Subcutaneous abdominal adipose tissue (tissue), 5 donors: ENCODE results near the gene CAPZB.
A peak's percentile ranks its signal among the peaks of the same experiment; 100 is the strongest.

Experiments used
- H3K27ac ChIP-seq: one replicate; pipeline ENCODE4 v1.7.0; 2013; ENCODE audit warnings: low read depth, mild to moderate bottlenecking, inconsistent platforms, low read length, moderate library complexity
- H3K27me3 ChIP-seq, 5 donors: one replicate each; pipeline ENCODE4 v1.7.0; 2013; ENCODE audit warnings: low read length in 5 of 5, inconsistent platforms in 1 of 5; ENCODE audit not compliant: control insufficient read depth in 5 of 5, insufficient read depth in 4 of 5
- H3K36me3 ChIP-seq, 5 donors: one replicate each; pipeline ENCODE4 v1.7.0; 2013; ENCODE audit warnings: low read length in 5 of 5; ENCODE audit not compliant: control insufficient read depth in 5 of 5, insufficient read depth in 5 of 5
- H3K4me1 ChIP-seq, 5 donors: one replicate each; pipeline ENCODE4 v1.7.0; 2013; ENCODE audit warnings: low read length in 5 of 5, mild to moderate bottlenecking in 3 of 5, moderate library complexity in 1 of 5; ENCODE audit not compliant: control insufficient read depth in 5 of 5, insufficient read depth in 5 of 5
- H3K4me3 ChIP-seq, 5 donors: one replicate each; pipeline ENCODE4 v1.7.0; 2013; ENCODE audit warnings: low read length in 5 of 5, low read depth in 1 of 5
- H3K9ac ChIP-seq, 5 donors: one replicate each; pipeline ENCODE4 v1.7.0; 2013; ENCODE audit warnings: low read length in 5 of 5, mild to moderate bottlenecking in 4 of 5, moderate library complexity in 3 of 5
- H3K9me3 ChIP-seq, 5 donors: one replicate each; pipeline ENCODE4 v1.7.0; 2013; ENCODE audit warnings: low read length in 5 of 5; ENCODE audit not compliant: control insufficient read depth in 5 of 5
- donor health status: healthy.
- donor health status: healthy.
- donor health status: healthy.
- donor health status: healthy.
- donor health status: healthy.

The CAPZB gene

GRCh38 chr1:19392221-19392620, 93.1 kb downstream of the CAPZB start:
- peaks cover 0 to 8% (median 6%) of the 10 kb centered on the region in 5 donors for H3K36me3 ChIP-seq
- H3K9me3 ChIP-seq: no peaks in the 10 kb centered on the region
- H3K27ac ChIP-seq: peak overlapping the region; percentile 48
- H3K9ac ChIP-seq: no peak overlapping the region
- H3K4me1 ChIP-seq: peaks cover 0 to 38% (median 30%) of the 10 kb centered on the region in 5 donors
- no peak overlapping the region for H3K4me3 ChIP-seq
- H3K27me3 ChIP-seq: no peaks in the 10 kb centered on the region

DNA sequence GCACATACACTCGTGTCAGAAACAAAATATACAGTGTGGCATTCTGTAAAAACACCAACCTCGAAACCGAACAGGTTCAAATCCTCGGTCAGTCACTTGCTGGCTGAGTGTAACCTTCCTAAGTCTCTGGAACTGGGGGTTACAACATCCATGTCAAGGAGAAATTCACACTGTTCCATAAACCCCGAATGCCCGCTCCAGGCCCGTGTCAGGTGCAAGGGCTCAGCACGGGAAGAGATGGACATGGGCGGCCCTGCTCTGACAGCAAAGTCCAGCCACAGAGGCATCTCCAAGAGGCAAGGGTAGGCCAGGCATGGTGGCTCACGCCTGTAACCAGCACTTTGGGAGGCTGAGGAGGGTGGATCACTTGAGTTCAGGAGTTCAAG, 93.8 kb downstream of the CAPZB start:
- H3K9ac ChIP-seq: peak overlapping the region in 2 of 5 donors; percentile 16 to 64

GRCh38 chr1:19390901-19391595, 94.3 kb downstream of the CAPZB start:
- H3K9ac ChIP-seq: peak overlapping the region in 3 of 5 donors; percentile 35 to 64 (median 35)

More for the DNA sequence above, 93.8 kb downstream of the CAPZB start:
- Histone ChIP-seq H3K36me3 (peaks cover 0 to 8% (median 6%) of the 10 kb centered on the region in 5 donors), H3K27me3 (no peaks in the 10 kb centered on the region), H3K4me1 (peaks cover 0 to 43% (median 30%) of the 10 kb centered on the region in 5 donors), H3K27ac (peak overlapping the region; percentile 48), H3K4me3 (peak overlapping the region in 3 of 5 donors; percentile 4 to 43 (median 19)), H3K9me3 (no peaks in the 10 kb centered on the region)

GRCh38 chr1:19390166-19390850, 95.0 kb downstream of the CAPZB start:
- Histone ChIP-seq H3K9ac (peak overlapping the region in 3 of 5 donors; percentile 35 to 45 (median 35)), H3K27ac (peak overlapping the region; percentile 48), H3K9me3 (no peaks in the 10 kb centered on the region), H3K4me3 (peak overlapping the region in 1 of 5 donors; percentile 35), H3K36me3 (peaks cover 0 to 2% (median under 1%) of the 10 kb centered on the region in 5 donors), H3K27me3 (no peaks in the 10 kb centered on the region), H3K4me1 (peaks cover 2 to 55% (median 43%) of the 10 kb centered on the region in 5 donors)

More at GRCh38 chr1:19390901-19391595, 94.3 kb downstream of the CAPZB start:
- Histone ChIP-seq H3K9me3 (no peaks in the 10 kb centered on the region), H3K36me3 (peaks cover 0 to 5% (median 4%) of the 10 kb centered on the region in 5 donors), H3K27ac (peak overlapping the region; percentile 48), H3K4me3 (peak overlapping the region in 3 of 5 donors; percentile 19 to 43 (median 35)), H3K27me3 (no peaks in the 10 kb centered on the region), H3K4me1 (peaks cover 0 to 48% (median 36%) of the 10 kb centered on the region in 5 donors)

GRCh38 chr1:19388980-19389379, 96.4 kb downstream of the CAPZB start:
- no peaks in the 10 kb centered on the region for H3K9me3 ChIP-seq
- H3K4me3 ChIP-seq: no peak overlapping the region
- H3K36me3 ChIP-seq: peaks cover 0 to 15% (median 12%) of the 10 kb centered on the region in 5 donors
- H3K27ac ChIP-seq: no peak overlapping the region
- no peak overlapping the region for H3K9ac ChIP-seq
- H3K27me3 ChIP-seq: no peaks in the 10 kb centered on the region
- H3K4me1 ChIP-seq: peaks cover 2 to 56% (median 44%) of the 10 kb centered on the region in 5 donors

DNA sequence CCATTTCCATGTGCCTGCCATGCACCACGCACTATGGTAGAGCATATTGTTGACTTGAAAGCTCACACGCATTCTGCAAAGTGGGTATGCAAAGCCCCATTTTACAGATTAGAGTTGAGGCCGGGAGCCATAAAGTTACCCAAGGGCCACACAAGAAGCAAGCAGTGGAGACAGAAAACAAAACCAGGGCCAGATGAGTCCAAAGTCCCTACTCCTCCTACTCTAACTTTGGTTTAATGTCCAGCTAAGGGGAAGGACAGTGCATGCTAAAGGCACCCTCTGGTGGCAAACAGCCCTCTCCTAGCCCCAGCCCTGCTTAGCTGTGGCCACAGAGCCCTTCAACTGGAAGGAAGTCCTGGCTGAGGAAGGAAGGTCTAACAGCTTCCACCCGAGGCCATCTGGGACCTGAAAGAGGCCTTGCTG, 98.3 kb downstream of the CAPZB start:
- H3K27me3 ChIP-seq: no peaks in the 10 kb centered on the region
- H3K9ac ChIP-seq: peak overlapping the region in 1 of 5 donors; percentile 50
- H3K9me3 ChIP-seq: no peaks in the 10 kb centered on the region
- H3K4me3 ChIP-seq: no peak overlapping the region
- H3K36me3 ChIP-seq: peaks cover 2 to 33% (median 19%) of the 10 kb centered on the region in 5 donors
- H3K4me1 ChIP-seq: peaks cover 2 to 51% (median 37%) of the 10 kb centered on the region in 5 donors
- no peak overlapping the region for H3K27ac ChIP-seq

- peaks cover 2 to 42% (median 23%) of the 10 kb centered on the region in 5 donors for H3K36me3 ChIP-seq
- peaks cover 2 to 40% (median 27%) of the 10 kb centered on the region in 5 donors for H3K4me1 ChIP-seq
- peak overlapping the region in 1 of 5 donors; percentile 15 for H3K4me3 ChIP-seq
Measured at GRCh38 chr1:19385869-19386591, 99.3 kb downstream of the CAPZB start.

GRCh38 chr1:19385221-19385620, 100.1 kb downstream of the CAPZB start:
- Histone ChIP-seq H3K4me1 (peaks cover 2 to 33% (median 19%) of the 10 kb centered on the region in 5 donors), H3K9me3 (no peaks in the 10 kb centered on the region), H3K27me3 (no peaks in the 10 kb centered on the region), H3K36me3 (peaks cover 2 to 48% (median 27%) of the 10 kb centered on the region in 5 donors), H3K9ac (no peak overlapping the region), H3K4me3 (no peak overlapping the region), H3K27ac (peak overlapping the region; percentile 13)

More at GRCh38 chr1:19385869-19386591, 99.3 kb downstream of the CAPZB start:
- no peaks in the 10 kb centered on the region for H3K27me3 ChIP-seq
- H3K27ac ChIP-seq: peak overlapping the region; percentile 13
- H3K9me3 ChIP-seq: no peaks in the 10 kb centered on the region
- peak overlapping the region in 1 of 5 donors; percentile 48 for H3K9ac ChIP-seq

DNA sequence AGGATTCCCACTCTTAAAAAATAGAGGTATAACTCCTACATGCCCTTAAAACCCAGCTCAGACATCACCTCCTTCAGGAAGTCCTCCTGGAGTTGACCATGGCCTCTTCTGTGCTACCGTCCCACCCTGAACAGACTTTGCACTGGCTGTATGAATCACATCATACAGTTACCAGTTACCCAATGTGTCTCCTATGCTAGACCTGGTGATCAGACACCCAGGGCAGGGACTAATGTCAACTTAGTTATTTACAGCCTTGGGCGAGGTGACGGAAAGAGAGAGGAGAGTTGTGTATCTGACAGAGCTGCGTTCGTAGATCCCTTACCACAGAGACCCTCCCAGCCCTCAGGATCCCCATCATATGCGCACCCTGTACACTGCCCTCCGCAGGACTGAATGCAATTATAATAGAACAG, 100.6 kb downstream of the CAPZB start:
- H3K27ac ChIP-seq: no peak overlapping the region
- H3K4me1 ChIP-seq: peaks cover 2 to 30% (median 15%) of the 10 kb centered on the region in 5 donors
- H3K27me3 ChIP-seq: no peaks in the 10 kb centered on the region
- H3K36me3 ChIP-seq: peaks cover 2 to 52% (median 31%) of the 10 kb centered on the region in 5 donors
- H3K4me3 ChIP-seq: no peak overlapping the region
- H3K9ac ChIP-seq: no peak overlapping the region
- no peaks in the 10 kb centered on the region for H3K9me3 ChIP-seq
